H7 (cell line): Measurements from ENCODE around the gene TOGARAM1. TPM values are rescaled to one million over a fixed set of nuclear protein-coding genes. Genes with fewer than 3 reads are reported as not detected.

ENCODE experiments used
- DNase-seq: peaks from one replicate; pipeline ENCODE4 v3.0.0; 2012
- H3K27me3 ChIP-seq: 2 replicates; pipeline ENCODE4 v1.6.0; 2011; ENCODE audit warnings: mild to moderate bottlenecking, low read length; ENCODE audit not compliant: control insufficient read depth, insufficient read depth
- H3K36me3 ChIP-seq: replicated peaks from 2 replicates; pipeline ENCODE4 v1.5.1; 2011; ENCODE audit warnings: low read length; ENCODE audit not compliant: control insufficient read depth, insufficient read depth
- H3K4me3 ChIP-seq: 2 replicates; pipeline ENCODE4 v1.5.1; 2011; ENCODE audit warnings: low read depth, mild to moderate bottlenecking, control low read depth, low read length, moderate library complexity; ENCODE audit not compliant: insufficient read depth
- total RNA-seq: library from RNA; depleted of rRNA; stranded (reverse); fragments of >200 nt; shearing (Covaris generic); gene quantifications from 2 replicates; pipeline ENCODE4 v1.2.3, GENCODE V29; 2014

Gene TOGARAM1
- total RNA-seq, 1 experiment from 2014 or later, result 4.7 TPM

DNA sequence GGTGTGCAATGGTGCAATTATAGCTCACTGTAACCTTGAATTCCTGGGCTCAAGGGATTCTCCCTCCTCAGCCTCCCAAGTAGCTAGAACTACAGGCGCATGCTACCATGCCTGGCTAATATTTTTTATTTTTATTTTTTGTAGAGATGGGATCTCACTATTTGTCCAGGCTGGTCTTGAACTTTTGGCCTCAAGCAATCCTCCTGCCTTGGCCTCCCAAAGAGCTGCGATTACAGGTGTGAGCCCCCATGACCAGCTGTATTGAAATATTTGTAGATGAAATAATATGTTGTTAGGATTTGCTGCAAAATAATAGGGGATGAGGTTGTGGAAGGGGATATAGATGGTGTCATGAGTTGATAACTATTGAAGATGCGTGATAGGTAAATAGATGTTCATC, 5.1 kb upstream of the TOGARAM1 start:
- DNase-seq, result no peak
- Histone ChIP-seq H3K36me3 (no peaks in the 10 kb centered on the region), H3K4me3 (no peak overlapping the region), H3K27me3 (no peaks in the 10 kb centered on the region)

DNA sequence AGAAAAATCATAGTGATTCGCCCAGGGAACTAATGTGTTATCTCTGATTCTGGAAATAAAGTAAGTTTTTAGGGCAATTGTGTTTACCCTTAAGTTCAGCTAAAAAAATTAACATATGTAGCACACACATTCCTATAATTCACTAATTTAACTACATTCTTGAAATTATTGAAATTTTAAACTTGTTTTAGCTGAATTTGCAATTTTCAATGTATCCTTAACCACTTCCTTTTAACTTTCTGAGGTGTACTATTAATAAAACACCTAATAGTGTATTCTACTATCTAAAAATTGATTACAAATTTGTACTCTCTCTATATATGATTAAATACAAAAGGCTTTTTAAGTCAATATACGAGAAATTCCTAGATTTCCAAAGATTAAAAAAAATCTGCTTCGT, 2.5 kb upstream of the TOGARAM1 start:
- no peak for DNase-seq
- H3K27me3 ChIP-seq, result no peaks in the 10 kb centered on the region
- H3K36me3 ChIP-seq, result no peaks in the 10 kb centered on the region
- no peak overlapping the region for H3K4me3 ChIP-seq

DNA sequence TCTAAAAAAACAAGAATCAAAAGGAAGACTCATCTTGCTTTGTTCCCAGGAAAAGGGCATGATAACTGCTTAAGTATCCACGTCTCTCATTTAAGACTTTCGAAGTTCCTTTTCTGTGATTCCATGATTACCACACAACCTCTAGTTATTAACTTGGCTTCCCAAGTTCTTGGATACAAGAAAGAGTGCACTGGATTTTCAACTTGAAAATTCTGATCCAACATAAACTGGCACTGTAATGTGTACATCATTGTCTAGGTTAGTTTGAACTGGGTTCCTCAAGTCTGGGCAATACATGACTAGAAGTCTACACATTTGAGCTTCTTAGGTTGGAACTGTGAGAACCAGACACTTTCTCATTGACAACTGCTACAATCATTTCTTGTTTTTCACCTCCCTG, 1.8 kb upstream of the TOGARAM1 start:
- Histone ChIP-seq H3K36me3 (no peaks in the 10 kb centered on the region), H3K27me3 (no peaks in the 10 kb centered on the region), H3K4me3 (peak overlapping the region; percentile 88; the same call in 1 of the 2 replicates)
- DNase-seq, result no peak

DNA sequence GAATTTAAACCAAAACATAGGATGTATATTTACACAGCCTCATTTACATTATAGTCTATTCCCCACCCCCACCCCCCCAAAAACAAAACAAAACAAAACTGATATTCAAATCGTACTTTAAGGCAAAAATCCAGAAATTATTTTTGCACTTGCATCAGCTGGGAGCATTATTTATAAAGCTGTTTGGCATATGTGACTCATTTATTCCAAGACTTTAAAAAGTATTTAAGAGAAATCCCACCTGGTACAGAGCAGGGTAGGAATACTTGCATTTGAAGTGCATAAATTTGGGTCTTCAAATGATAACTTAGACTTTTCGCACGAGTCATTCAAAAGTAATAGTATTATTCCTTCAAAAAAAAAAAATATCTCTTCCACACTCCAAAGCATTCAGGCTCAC, 1.3 kb upstream of the TOGARAM1 start:
- no peak for DNase-seq
- H3K4me3 ChIP-seq, result peak overlapping the region; percentile 88
- H3K36me3 ChIP-seq, result no peaks in the 10 kb centered on the region
- H3K27me3 ChIP-seq, result no peaks in the 10 kb centered on the region

DNA sequence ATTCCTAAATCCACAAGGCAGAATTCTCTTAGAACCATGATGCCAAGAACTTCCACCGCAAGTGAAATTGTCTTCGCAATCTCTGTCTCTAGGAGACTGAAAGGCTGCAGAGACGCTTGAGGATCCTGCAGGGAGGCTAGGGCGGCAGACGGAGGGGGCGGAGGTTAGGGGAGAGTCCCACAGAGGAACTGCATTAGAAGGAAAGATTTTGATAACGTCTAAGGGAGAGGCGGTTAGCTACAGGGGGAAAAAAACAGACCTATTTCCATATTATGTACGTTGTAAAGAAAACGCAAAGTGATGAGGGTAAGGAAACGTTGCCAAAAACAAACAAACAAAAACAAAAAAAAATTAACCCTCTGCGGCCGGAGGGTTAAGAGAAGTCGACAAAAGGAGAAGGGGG, 838 bp upstream of the TOGARAM1 start:
- H3K36me3 ChIP-seq, result no peaks in the 10 kb centered on the region
- no peaks in the 10 kb centered on the region for H3K27me3 ChIP-seq
- peak; percentile 40 for DNase-seq
- H3K4me3 ChIP-seq, result peak overlapping the region; percentile 88

DNA sequence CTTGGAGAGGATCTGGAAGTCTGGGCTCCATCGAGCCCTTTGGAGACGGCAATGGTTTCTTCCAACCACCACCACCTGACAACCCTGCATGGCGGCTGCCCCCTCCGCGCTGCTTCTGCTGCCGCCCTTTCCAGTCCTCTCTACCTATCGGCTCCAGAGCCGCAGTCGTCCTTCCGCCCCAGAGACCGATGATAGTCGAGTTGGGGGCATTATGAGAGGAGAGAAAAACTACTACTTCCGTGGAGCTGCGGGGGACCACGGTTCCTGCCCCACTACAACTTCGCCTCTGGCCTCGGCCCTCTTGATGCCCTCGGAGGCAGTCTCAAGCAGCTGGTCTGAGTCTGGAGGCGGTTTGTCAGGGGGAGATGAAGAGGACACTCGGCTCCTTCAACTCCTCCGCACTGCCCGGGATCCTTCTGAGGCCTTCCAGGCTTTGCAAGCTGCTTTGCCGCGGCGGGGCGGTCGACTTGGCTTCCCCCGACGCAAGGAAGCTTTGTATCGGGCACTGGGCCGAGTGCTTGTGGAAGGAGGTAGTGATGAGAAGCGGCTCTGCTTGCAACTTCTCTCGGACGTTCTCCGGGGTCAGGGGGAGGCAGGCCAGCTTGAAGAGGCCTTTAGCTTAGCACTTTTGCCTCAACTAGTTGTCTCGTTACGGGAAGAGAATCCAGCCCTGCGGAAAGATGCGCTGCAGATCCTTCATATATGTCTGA, 499 bp downstream of the TOGARAM1 start:
- Histone ChIP-seq H3K36me3 (no peaks in the 10 kb centered on the region), H3K4me3 (peak overlapping the region; percentile 82), H3K27me3 (no peaks in the 10 kb centered on the region)
- DNase-seq, result peak; percentile 28

DNA sequence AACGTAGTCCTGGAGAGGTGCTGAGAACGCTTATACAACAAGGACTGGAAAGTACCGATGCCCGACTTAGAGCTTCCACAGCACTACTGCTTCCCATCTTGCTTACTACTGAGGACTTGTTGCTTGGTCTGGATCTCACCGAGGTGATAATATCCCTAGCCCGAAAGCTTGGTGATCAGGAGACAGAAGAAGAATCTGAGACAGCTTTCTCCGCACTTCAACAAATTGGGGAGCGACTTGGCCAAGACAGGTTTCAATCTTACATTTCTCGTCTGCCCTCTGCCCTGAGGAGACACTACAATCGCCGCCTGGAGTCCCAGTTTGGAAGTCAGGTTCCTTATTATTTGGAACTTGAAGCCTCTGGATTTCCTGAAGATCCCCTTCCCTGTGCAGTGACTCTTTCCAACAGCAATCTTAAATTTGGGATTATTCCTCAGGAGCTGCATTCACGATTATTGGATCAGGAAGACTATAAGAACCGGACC, 1.1 kb downstream of the TOGARAM1 start:
- no peaks in the 10 kb centered on the region for H3K27me3 ChIP-seq
- DNase-seq, result no peak
- H3K36me3 ChIP-seq, result no peaks in the 10 kb centered on the region
- H3K4me3 ChIP-seq, result peak overlapping the region; percentile 82

DNA sequence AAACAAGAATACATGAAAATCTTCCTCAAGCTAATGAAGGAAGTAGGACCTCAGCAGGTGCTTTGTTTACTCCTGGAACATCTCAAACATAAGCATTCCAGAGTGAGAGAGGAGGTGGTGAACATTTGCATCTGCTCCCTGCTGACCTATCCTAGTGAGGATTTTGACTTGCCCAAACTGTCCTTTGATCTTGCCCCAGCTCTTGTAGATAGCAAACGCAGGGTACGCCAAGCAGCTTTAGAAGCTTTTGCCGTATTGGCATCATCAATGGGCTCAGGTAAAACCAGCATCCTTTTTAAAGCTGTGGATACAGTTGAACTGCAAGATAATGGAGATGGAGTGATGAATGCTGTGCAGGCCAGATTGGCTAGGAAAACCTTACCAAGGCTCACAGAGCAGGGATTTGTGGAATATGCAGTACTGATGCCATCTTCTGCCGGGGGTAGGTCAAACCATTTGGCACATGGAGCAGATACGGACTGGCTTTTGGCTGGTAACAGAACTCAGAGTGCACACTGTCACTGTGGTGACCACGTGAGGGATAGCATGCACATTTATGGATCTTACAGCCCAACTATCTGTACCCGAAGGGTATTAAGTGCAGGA, 1.9 kb downstream of the TOGARAM1 start:
- no peaks in the 10 kb centered on the region for H3K27me3 ChIP-seq
- peak overlapping the region; percentile 82 for H3K4me3 ChIP-seq
- DNase-seq, result no peak
- no peaks in the 10 kb centered on the region for H3K36me3 ChIP-seq

DNA sequence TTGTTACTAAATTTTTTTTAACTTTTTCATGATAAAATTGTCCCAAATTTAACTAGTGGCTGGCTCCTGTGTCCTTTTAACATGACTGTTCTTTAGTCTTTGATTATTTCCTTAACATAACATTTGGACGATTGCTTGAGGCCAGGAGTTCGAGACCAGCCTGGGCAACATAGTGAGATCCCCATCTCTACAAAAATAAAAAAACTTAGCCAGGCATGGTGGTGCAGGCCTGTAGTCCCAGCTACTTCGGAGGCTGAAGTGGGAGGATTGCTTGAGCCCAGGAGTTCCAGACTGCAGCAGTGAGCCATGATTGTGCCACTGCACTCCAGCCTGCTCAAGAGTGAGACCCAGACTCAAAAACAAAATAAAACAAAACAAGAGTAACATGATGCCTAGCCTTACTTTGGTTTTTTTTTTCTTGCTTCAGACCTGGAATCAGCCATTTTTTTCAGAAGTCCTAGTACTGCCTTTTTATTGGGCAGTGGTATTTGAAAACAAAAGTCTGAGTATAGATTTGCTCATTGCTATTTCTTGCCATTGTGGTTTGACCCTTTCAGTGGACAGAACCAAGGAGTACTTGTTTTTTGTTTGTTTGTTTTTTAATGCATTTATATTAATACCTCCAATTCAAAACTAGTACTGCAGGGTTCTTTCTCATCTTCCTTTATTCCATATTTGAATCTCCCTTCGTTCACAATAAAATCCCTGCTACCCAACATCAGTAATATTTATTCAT, 4.8 kb downstream of the TOGARAM1 start:
- Histone ChIP-seq H3K27me3 (no peaks in the 10 kb centered on the region), H3K36me3 (no peaks in the 10 kb centered on the region), H3K4me3 (no peak overlapping the region)
- DNase-seq, result no peak

DNA sequence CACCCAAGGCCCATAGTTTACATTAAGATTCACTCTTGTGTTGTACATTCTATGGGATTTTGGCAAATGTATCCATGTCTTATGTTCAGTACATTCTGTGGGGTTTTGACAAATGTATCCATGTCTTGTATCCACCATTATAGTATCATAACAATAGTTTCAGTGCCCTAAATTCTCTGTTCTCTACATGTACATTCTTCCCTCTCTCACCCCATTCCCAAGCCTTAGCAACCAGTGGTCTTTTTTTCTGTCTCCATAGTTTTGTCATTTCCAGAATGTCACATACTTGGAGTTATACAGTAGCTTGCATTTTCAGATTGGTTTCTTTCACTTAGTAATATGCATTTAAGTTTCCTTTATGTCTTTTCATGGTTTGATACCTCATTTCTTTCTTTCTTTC, 6.7 kb downstream of the TOGARAM1 start:
- H3K4me3 ChIP-seq, result no peak overlapping the region

DNA sequence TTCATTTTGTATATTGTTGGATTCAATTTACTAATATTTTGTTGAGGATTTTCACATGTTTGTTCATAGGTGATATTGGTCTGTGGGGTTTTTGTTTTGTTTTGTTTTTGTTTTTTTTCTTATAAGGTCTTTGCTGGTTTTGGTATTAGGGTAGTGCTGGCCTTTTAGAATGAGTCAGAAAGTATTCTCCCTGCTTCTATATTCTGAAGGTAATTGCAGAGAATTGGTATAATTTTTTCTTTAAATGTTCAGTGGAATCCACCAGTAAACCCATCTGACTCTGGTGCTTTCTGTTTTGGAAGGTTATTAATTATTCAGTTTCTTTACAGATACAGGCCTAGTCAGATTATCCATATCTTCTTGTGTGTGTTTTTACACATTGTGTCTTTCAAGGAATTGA, 8.9 kb downstream of the TOGARAM1 start:
- H3K36me3 ChIP-seq, result no peaks in the 10 kb centered on the region
- H3K4me3 ChIP-seq, result no peak overlapping the region
- DNase-seq, result no peak
- no peaks in the 10 kb centered on the region for H3K27me3 ChIP-seq

More for the DNA sequence above, 6.7 kb downstream of the TOGARAM1 start:
- H3K36me3 ChIP-seq, result no peaks in the 10 kb centered on the region
- no peaks in the 10 kb centered on the region for H3K27me3 ChIP-seq
- DNase-seq, result no peak

DNA sequence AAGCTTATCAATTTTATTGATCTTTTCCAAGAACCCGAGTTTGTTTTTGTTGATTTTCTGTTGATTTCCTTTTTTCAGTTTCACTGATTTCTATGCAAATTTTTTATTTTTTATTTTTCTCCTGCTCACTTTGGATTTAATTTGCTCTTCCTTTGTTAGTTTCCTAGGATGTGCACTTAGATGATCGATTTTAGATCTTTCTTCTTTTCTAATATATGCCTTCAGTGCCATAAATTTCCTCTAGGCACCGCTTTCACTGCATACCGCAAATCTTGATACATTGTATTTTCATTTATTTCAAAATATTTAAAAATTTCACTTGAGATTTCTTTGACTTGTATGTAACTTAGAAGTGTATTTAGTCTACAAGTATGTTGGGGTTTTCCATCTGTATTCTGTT, 9.5 kb downstream of the TOGARAM1 start:
- H3K36me3 ChIP-seq, result no peaks in the 10 kb centered on the region
- H3K27me3 ChIP-seq, result no peaks in the 10 kb centered on the region
- H3K4me3 ChIP-seq, result no peak overlapping the region
- no peak for DNase-seq

DNA sequence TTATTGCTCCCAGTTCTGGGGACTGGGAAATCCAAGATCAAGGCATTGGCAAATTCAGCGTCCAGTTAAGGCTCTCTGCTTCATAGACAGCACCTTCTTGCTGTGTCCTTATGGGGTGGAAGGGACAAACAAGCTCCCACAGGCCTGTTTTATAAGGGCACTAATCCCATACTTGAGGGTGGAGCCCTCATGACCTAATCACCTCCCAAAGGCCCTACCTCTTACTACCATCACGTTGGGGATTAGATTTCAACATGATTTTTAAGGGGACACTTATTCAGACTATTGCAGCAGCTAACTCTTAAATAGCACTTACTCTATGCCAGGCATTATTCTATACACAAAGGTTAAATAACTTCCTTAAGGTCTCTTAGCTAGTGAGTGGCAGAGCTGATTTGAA, 17.3 kb downstream of the TOGARAM1 start:
- H3K27me3 ChIP-seq, result no peaks in the 10 kb centered on the region
- no peak overlapping the region for H3K4me3 ChIP-seq
- no peaks in the 10 kb centered on the region for H3K36me3 ChIP-seq
- no peak for DNase-seq

DNA sequence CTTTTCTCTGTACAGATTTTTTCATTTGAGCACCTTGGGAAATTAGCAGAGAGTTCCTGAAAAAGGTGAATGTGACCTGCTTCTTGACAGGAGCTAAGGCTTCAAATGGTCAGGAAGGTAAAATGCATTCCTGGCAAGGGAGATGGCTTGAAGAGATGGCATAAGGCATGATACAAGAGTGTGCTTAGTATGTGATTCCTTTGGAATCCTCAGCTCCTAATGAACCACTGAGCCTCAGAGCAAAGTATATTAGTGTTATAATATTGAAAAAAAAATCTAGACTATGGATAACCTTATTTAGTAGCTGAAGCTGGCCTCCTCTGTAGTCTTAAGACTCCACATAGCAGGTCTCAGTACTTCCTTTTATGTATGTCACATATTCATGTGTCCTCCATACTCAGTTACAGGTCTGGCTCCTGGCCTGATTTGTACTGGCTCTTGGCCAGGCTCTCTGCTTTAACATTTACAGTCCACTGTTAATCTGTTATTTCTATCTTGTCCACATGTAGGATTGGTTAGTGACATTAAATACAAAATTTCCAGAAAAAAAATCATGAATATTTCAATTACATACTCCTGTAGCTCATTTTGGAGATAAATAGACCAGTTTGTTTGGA, 17.9 kb downstream of the TOGARAM1 start:
- no peaks in the 10 kb centered on the region for H3K36me3 ChIP-seq
- DNase-seq, result no peak
- no peak overlapping the region for H3K4me3 ChIP-seq
- H3K27me3 ChIP-seq, result no peaks in the 10 kb centered on the region
